NCI-H82 (cell line): Measurements from ENCODE around the gene SNCB.

Experiments used
- DNase-seq: peaks from one replicate; lab custom pipeline; 2025; lab: John Stamatoyannopoulos, UW

Gene SNCB

DNA sequence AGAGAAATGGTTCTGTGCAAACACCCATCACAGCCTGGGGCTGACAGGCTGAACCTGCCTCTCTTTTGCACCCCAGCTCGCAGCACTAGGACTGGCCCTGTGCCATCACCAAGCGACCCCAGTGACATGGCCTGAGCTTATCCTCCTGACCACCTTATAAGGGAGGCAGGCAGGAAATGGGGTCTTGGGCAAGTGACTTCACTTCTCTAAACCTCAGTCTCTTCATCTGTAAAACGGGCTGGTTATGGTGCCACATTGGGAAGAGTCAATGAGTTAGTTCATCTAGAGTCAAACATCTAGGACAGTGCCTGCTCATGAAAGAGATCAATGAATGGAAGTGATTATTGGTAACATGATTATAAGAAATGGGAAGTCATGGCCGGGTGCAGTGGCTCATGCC, 6.2 kb downstream of the SNCB start:
- no peak for DNase-seq

GRCh38 chr5:176621661-176622079, 8.7 kb downstream of the SNCB start:
- DNase-seq, result peak; percentile 38

GRCh38 chr5:176620333-176620981, 9.9 kb downstream of the SNCB start:
- no peak for DNase-seq

GRCh38 chr5:176619569-176620332, 10.6 kb downstream of the SNCB start:
- DNase-seq, result no peak

- peak; percentile 89 for DNase-seq
Observed at GRCh38 chr5:176619203-176619568, 11.1 kb downstream of the SNCB start.

- DNase-seq, result no peak
Observed at GRCh38 chr5:176618783-176619182, 11.6 kb downstream of the SNCB start.

GRCh38 chr5:176616511-176616910, 13.8 kb downstream of the SNCB start:
- DNase-seq, result no peak

DNA sequence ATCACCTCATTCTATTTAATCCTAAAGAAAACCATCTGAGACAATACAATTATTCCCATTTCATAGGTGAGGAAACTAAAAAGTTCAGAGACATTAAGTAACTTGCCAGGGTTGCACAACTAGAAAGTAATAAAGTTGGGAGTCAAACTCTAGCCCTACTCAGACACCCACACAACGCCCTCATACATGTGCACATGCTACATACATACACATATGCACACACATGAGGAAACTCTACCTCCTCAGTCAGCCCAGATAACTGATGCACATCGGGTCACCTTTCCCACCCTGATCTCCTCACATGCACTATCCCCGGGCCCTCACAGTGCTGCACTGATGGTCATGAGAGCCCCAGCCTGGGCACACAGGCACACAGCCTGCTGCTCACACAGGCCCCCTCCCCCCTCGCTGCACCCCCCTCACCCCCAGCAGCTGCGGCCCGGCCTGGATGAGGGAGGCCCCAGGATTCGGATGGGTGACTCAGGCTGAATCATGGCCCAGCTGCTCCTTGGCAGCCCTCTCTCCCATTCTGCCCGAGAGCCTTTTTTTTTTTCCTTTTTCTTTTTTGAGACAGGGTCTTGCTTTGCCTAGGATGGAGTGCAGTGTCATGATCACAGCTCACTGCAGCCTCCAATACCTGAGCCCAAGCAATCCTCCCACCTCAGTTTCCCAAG, 15.4 kb downstream of the SNCB start:
- DNase-seq, result no peak

DNA sequence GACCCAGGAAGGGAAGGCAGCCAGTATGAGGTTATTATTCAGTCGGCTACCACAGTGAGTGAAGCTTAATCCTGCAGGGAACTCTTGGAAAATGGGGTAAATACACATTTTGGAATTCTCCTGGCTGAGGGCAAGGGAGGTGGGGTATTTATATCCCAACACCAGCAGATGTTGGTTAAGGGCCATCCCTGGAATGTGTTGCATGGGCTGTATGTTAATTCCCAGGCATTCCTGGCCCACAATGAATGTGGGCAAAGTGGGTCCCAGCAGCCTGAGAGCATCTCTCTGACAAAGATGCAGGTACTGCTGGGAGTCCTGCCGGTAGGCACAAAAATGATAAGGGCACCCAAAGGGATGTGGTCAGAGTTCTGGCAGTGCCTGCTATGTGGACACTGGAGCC, 17.5 kb downstream of the SNCB start:
- DNase-seq, result no peak

GRCh38 chr5:176612008-176612407, 18.3 kb downstream of the SNCB start:
- no peak for DNase-seq

GRCh38 chr5:176611435-176611834, 18.9 kb downstream of the SNCB start:
- DNase-seq, result no peak

- peak; percentile 55 for DNase-seq
Observed at GRCh38 chr5:176610435-176610773, 19.9 kb downstream of the SNCB start.

DNA sequence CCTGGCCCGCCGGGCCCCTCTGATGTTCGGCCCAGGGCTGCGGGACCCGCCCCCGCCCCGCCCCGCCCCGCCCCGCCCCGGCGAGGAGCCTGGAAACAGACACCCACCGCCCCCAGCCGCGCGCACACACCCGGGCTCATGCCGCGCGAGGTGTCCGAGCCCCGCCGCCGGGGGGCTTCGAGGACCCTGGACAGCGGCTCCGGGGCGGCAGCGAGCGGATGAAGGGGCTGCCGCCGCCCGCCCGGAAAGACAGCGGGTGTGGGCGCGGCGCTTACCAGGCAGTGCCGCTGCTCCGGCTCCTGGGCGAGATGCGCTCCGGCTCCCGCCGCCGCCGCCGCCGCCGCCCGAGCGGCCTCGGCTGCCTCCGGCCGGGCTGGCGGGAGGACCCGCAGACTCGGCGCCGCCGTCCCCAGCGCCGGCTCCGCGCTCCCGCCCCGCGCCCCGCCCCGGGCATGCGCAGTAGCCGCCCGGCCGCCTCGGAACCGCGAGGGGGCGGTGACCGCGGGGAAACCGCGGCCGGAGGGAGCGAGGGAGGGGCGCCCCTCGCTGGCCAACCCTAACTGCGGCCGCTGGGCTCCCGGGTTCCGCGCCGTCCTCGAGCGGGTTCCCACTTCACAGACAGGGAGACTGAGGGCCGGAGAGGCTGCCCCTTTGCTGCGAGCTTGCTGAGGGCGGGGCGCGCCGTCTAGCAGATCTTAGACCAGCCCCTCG, 20.5 kb downstream of the SNCB start, which contains the start of gene GPRIN1:
GPRIN1 (minus strand) TSS at position 433 of the 711 bp plus-strand sequence. CDS start 10,322 bp downstream, outside the sequence.
- DNase-seq, result peak; percentile 71

DNA sequence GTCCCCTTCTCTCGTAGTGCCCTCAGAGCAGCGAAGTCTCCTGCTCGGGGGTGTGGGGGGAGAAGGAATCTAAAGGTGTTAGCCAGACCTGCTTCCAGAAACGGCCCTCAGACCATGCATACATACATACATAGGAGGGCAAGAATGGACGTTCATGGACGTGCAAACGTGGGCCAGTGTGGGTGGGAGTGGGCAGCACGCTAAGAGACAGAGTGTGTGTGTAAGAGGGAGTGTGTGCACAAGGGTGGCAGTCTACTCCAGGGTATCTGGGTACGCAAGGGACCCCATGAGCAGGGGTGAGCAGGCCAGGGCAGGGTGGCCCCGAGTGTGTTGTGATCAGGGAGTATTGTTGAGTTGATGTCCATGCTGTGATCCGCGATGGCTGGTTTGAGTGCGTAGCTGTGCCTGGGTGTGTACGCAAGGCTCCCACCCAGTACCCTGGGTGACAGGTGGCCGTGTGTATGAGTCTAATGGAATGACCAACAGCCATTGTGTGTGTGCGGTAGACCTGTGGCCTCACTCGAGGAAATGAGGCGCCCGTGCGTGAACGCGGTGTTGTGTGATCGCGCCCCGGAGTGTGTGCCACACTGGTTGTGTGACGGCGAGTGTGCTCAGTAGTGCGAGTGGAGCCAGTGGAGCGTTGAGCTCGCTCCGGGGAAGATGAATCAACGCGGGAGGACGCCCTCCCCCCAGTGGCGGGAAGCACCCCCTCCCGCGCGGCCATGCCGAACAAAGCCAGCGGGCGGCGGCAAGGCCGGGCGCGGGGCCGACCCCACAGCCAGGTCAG, 21.2 kb downstream of the SNCB start:
- DNase-seq, result peak; percentile 47

DNA sequence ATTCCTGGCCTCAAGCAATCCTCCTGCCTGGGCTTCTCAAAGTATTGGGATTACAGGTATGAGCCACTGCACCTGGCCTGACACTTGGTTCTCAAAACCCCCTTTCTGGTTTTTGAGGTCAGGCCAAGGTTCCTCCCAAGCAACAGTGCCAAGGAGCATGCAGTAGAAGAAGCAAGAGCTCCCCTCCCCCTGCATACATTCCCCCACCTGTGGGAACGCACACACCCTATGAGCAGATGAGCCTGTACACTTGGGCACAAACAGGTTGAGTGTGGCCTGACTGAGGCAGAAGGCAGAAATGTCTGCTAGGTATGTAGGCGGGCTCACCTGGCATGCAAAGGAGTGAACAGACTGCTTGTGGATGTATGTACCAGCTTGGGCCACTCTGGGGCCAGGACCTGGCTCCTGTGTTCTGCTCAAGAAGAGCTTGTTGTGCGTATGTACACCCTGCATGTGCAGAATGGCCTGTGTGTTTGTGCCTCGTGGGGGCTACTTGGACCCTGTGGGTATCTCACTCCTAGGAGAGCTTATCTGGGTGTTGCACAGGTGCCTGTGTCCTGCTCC, 22.1 kb downstream of the SNCB start:
- no peak for DNase-seq

DNA sequence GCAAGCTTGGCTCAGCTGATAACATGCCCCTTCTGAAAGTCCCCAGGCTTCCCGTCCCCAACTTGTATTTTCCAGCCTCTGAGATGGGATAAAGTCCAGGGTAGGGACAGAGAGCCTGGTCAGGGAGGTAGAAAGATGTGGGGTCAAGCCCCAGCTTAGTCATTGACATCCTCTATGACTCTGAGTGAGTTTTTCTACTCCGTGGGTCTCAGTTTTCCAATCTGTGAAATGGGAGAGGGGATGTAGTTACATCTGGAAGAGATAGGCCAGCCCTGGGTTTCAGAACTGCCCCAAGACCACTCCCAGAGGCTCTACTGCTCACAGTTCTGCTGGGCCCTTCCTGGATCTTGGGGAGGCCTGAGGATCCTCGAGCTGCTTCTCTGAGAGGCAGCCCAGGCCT, 23.5 kb downstream of the SNCB start:
- DNase-seq, result no peak

GRCh38 chr5:176606032-176606431, 24.3 kb downstream of the SNCB start:
- DNase-seq, result no peak

GRCh38 chr5:176603091-176603490, 27.2 kb downstream of the SNCB start:
- peak; percentile 52 for DNase-seq

DNA sequence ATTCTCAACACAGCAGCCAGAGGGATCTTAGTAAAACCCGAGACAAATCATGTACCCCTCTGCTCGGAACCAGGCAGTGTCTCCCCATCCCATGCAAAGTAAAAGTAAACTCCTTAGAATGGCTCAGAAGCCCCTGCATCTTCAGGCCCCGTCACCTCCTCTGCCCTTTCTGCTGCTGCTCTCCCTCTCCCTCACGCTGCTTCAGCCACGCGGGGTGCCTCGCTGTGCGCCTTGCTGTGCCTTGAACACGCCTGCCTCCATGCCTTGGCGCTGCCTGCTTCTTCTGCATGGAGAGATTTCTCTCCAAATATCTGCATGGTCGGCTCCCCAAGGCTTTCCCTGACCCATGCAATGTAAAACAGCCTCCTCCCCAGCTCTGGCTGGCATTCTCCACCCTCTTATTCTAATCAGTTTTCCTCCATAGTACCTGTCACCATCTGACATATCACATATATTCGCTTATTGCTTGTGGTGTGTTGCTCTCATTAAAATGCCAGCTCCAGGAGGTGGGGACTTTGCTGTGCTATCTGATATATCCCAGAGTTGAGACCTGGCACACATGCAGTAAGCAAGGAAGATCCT, 28.3 kb downstream of the SNCB start:
- peak; percentile 61 for DNase-seq

- peak; percentile 48 for DNase-seq
Observed at GRCh38 chr5:176599749-176600430, 30.4 kb downstream of the SNCB start.
